ENCODE results near the gene RECK.

- TF ChIP-seq CTCF (IDR thresholded peaks at IDR 0.05) (no peak), POLR2A (IDR thresholded peaks at IDR 0.05) (no peak)
Measured at GRCh38 chr9:36113999-36114398, 77.3 kb downstream of the RECK start.
